Liver (tissue), 3 donors: ENCODE measurements around the gene WDR17.

Experiments used
- ATF3 ChIP-seq: IDR thresholded peaks from 2 replicates; pipeline ENCODE4 v1.6.1; 2016; ENCODE audit warnings: antibody characterized with exemption
- CTCF ChIP-seq: fragments of 150-350 bp; IDR thresholded peaks from 2 replicates; pipeline ENCODE4 v1.5.1; 2017; ENCODE audit warnings: improper control_type of control experiment, low read depth, low read length; ENCODE audit not compliant: missing input control
- EGR1 ChIP-seq, 2 donors: IDR thresholded peaks; 2 replicates each; pipeline ENCODE4 v1.6.1; 2016 to 2018; ENCODE audit warnings: antibody characterized with exemption in 2 of 2, low read depth in 2 of 2
- GABPA ChIP-seq, 2 donors: IDR thresholded peaks in 1 of 2; conservative IDR thresholded peaks in 1 of 2; 2 replicates each; pipeline ENCODE4 v1.6.1; 2016; ENCODE audit warnings: antibody characterized with exemption in 2 of 2, mild to moderate bottlenecking in 1 of 2, moderate library complexity in 1 of 2
- MAX ChIP-seq: IDR thresholded peaks from 2 replicates; pipeline ENCODE4 v1.6.1; 2016; ENCODE audit warnings: antibody characterized with exemption
- REST ChIP-seq: IDR thresholded peaks from 2 replicates; pipeline ENCODE4 v1.6.1; 2016; ENCODE audit warnings: antibody characterized with exemption, mild to moderate bottlenecking
- TAF1 ChIP-seq: conservative IDR thresholded peaks from 2 replicates; pipeline ENCODE4 v1.6.1; 2016; ENCODE audit warnings: antibody characterized with exemption, mild to moderate bottlenecking
- YY1 ChIP-seq: IDR thresholded peaks from 2 replicates; pipeline ENCODE4 v1.6.1; 2016; ENCODE audit warnings: antibody characterized with exemption, mild to moderate bottlenecking
- ZBTB33 ChIP-seq: IDR thresholded peaks from 2 replicates; pipeline ENCODE4 v1.6.1; 2016; ENCODE audit warnings: antibody characterized with exemption
- donor health status: healthy.
- donor health status: healthy.

- TF ChIP-seq CTCF: no peak
- TF ChIP-seq ZBTB33: no peak
- TF ChIP-seq EGR1 (IDR thresholded peaks at IDR 0.05; ENCODE audit: low read depth in 2 of 2): no peak
- no peak for TF ChIP-seq YY1
- no peak for TF ChIP-seq ATF3
- TF ChIP-seq MAX: no peak
- no peak for TF ChIP-seq REST
- no peak for TF ChIP-seq GABPA (IDR thresholded peaks at IDR 0.05 in 1 of 2, conservative IDR thresholded peaks at IDR 0.05 in 1 of 2)
- TF ChIP-seq TAF1: no peak
Observed at GRCh38 chr4:176032454-176032853, 33.2 kb upstream of the WDR17 start.
